HEK293 (cell line): ENCODE results near the gene ZNF445.

Experiments
- CTCF ChIA-PET: fragments of 350-600 bp; formaldehyde crosslinking; extraction: SDS; loops from one replicate; lab custom pipeline; 2021; ENCODE audit warnings: antibody characterized with exemption; lab: Yijun Ruan, JAX
- POLR2A ChIA-PET: fragments of 300-600 bp; formaldehyde crosslinking; extraction: SDS; loops from one replicate; lab custom pipeline; 2020; ENCODE audit warnings: antibody characterized with exemption, inconsistent platforms; lab: Yijun Ruan, JAX
- H3K27ac ChIP-seq: fragments of 200-500 bp; sonication (Bioruptor generic); 2 replicates; pipeline ENCODE4 v1.5.1; 2014; ENCODE audit warnings: low read depth, low read length, control low read depth, inconsistent platforms; ENCODE audit errors: extremely low read depth
- H3K36me3 ChIP-seq, 2 experiments: fragments of 200-500 bp in 1 of 2; sonication (Bioruptor generic) in 1 of 2; 1 replicate in 1 of 2; 2 replicates in 1 of 2; pipeline ENCODE4 v1.5.1; 2014 to 2017; ENCODE audit warnings: inconsistent platforms in 2 of 2, low read length in 2 of 2; ENCODE audit not compliant: control insufficient read depth in 2 of 2, insufficient read depth in 1 of 2
- H3K4me1 ChIP-seq: fragments of 200-500 bp; sonication (Bioruptor generic); 2 replicates; pipeline ENCODE4 v1.5.1; 2014; ENCODE audit warnings: mild to moderate bottlenecking, low read length, inconsistent platforms; ENCODE audit not compliant: control insufficient read depth, insufficient read depth
- H3K4me3 ChIP-seq: 2 replicates; pipeline ENCODE4 v1.5.1; 2011; ENCODE audit warnings: low read depth, mild to moderate bottlenecking, control low read depth, low read length, moderate library complexity
- H3K9me3 ChIP-seq: fragments of 200-500 bp; sonication (Bioruptor generic); 2 replicates; pipeline ENCODE4 v1.5.1; 2014; ENCODE audit warnings: low read depth, low read length, inconsistent platforms; ENCODE audit not compliant: control insufficient read depth, insufficient read depth
- KLF10 ChIP-seq: fragments of 450-650 bp; IDR thresholded peaks from 2 replicates; pipeline ENCODE4 v1.5.1; 2018; ENCODE audit warnings: missing biosample characterization, mild to moderate bottlenecking, missing genetic modification characterization
- MEIS1 ChIP-seq: sonication (generic); formaldehyde crosslinking; IDR thresholded peaks from 2 replicates; pipeline ENCODE4 v1.8.1; 2022; ENCODE audit warnings: missing genetic modification reagents, mild to moderate bottlenecking, borderline replicate concordance
- OVOL3 ChIP-seq: fragments of 450-650 bp; formaldehyde crosslinking; IDR thresholded peaks from 2 replicates; pipeline ENCODE4 v1.5.1; 2016; ENCODE audit warnings: missing biosample characterization, missing genetic modification characterization
- TSHZ1 ChIP-seq: fragments of 450-650 bp; formaldehyde crosslinking; IDR thresholded peaks from 2 replicates; pipeline ENCODE4 v1.5.1; 2016; ENCODE audit warnings: missing biosample characterization, missing genetic modification characterization, borderline replicate concordance
- ZBTB48 ChIP-seq: fragments of 450-650 bp; formaldehyde crosslinking; IDR thresholded peaks from 2 replicates; pipeline ENCODE4 v1.5.1; 2016; ENCODE audit warnings: missing biosample characterization, missing genetic modification characterization
- ZBTB49 ChIP-seq: fragments of 450-650 bp; formaldehyde crosslinking; IDR thresholded peaks from 2 replicates; pipeline ENCODE4 v1.5.1; 2016; ENCODE audit warnings: missing biosample characterization, missing genetic modification characterization, low read depth
- ZBTB6 ChIP-seq: fragments of 450-650 bp; formaldehyde crosslinking; IDR thresholded peaks from 2 replicates; pipeline ENCODE4 v1.5.1; 2017; ENCODE audit warnings: missing biosample characterization, missing genetic modification characterization
- ZFHX2 ChIP-seq: fragments of 450-650 bp; formaldehyde crosslinking; conservative IDR thresholded peaks from 2 replicates; pipeline ENCODE4 v1.5.1; 2016; ENCODE audit warnings: missing biosample characterization, missing genetic modification characterization
- ZNF114 ChIP-seq: fragments of 450-650 bp; formaldehyde crosslinking; IDR thresholded peaks from 2 replicates; pipeline ENCODE4 v1.5.0; 2017; ENCODE audit warnings: missing biosample characterization, missing genetic modification characterization
- ZNF121 ChIP-seq: fragments of 450-650 bp; formaldehyde crosslinking; IDR thresholded peaks from 2 replicates; pipeline ENCODE4 v1.5.1; 2016; ENCODE audit warnings: missing biosample characterization, missing genetic modification characterization
- ZNF184 ChIP-seq: fragments of 450-650 bp; IDR thresholded peaks from 2 replicates; pipeline ENCODE4 v1.5.1; 2018; ENCODE audit warnings: missing biosample characterization, mild to moderate bottlenecking, missing genetic modification characterization
- ZNF324 ChIP-seq: fragments of 450-650 bp; formaldehyde crosslinking; IDR thresholded peaks from 2 replicates; pipeline ENCODE4 v1.5.1; 2016; ENCODE audit warnings: missing biosample characterization, missing genetic modification characterization
- ZNF335 ChIP-seq: fragments of 450-650 bp; formaldehyde crosslinking; conservative IDR thresholded peaks from 2 replicates; pipeline ENCODE4 v1.5.1; 2016; ENCODE audit warnings: missing biosample characterization, missing genetic modification characterization
- ZNF473 ChIP-seq: fragments of 450-650 bp; formaldehyde crosslinking; IDR thresholded peaks from 2 replicates; pipeline ENCODE4 v1.5.1; 2017; ENCODE audit warnings: missing biosample characterization, missing genetic modification characterization
- ZNF513 ChIP-seq: fragments of 450-650 bp; IDR thresholded peaks from 2 replicates; pipeline ENCODE4 v1.5.1; 2018; ENCODE audit warnings: missing biosample characterization, missing genetic modification characterization
- ZNF521 ChIP-seq: fragments of 450-650 bp; formaldehyde crosslinking; IDR thresholded peaks from 2 replicates; pipeline ENCODE4 v1.5.1; 2017; ENCODE audit warnings: missing biosample characterization, mild to moderate bottlenecking, missing genetic modification characterization
- ZNF707 ChIP-seq: fragments of 450-650 bp; formaldehyde crosslinking; IDR thresholded peaks from 2 replicates; pipeline ENCODE4 v1.5.1; 2016; ENCODE audit warnings: missing biosample characterization, missing genetic modification characterization

Gene ZNF445

GRCh38 chr3:44482721-44483120, 5.3 kb upstream of the ZNF445 start (continued):
- TF ChIP-seq ZBTB49 (tag by site-specific recombination) (no peak), TSHZ1 (no peak), ZNF184 (no peak), KLF10 (no peak), ZBTB6 (no peak), MEIS1 (CRISPR knock-in tag) (no peak)

- TF ChIP-seq ZNF324 (tag by site-specific recombination): no peak
- TF ChIP-seq ZNF521 (tag by site-specific recombination): no peak
- no peak for TF ChIP-seq ZNF473 (tag by site-specific recombination)
- no peak for TF ChIP-seq ZNF707 (tag by site-specific recombination)
- TF ChIP-seq ZNF114 (tag by site-specific recombination): no peak
- no peak for TF ChIP-seq ZNF513 (tag by site-specific recombination)
- no peak for TF ChIP-seq ZNF121 (tag by site-specific recombination)
- TF ChIP-seq, all 188 proteins: peak for 0
- Histone ChIP-seq H3K9me3 (no peaks in the 10 kb centered on the region), H3K4me3 (no peak overlapping the region), H3K36me3 (no peaks in the 10 kb centered on the region), H3K4me1 (no peaks in the 10 kb centered on the region), H3K27ac (no peak overlapping the region)
- ChIA-PET CTCF (no interaction called here), POLR2A (interaction anchor here (1.7 kb wide), 1 partner anchor 32 kb away, joined by 8 read pairs; no protein-coding TSS in a partner anchor)
Measured at GRCh38 chr3:44478606-44479094, 1.2 kb upstream of the ZNF445 start.

- TF ChIP-seq ZNF335 (tag by site-specific recombination) (peak; percentile 51), ZFHX2 (0 out of 2 replicates have a peak, but pooled peaks have one; percentile 6), ZBTB48 (tag by site-specific recombination) (0 out of 2 replicates have a peak, but pooled peaks have one; percentile 3), OVOL3 (tag by site-specific recombination) (no peak)
- TF ChIP-seq, all 188 proteins: peak for 3
- no peaks in the 10 kb centered on the region for H3K36me3 ChIP-seq
- ChIA-PET POLR2A (interaction anchor here (0.6 to 1.7 kb wide), 2 partner anchors 33 to 98 kb away, joined by 3 to 8 read pairs; no protein-coding TSS in a partner anchor), CTCF (no interaction called here)
- H3K9me3 ChIP-seq: no peaks in the 10 kb centered on the region
- peak overlapping the region; percentile 11; the same call in 1 of the 2 replicates for H3K27ac ChIP-seq
- H3K4me3 ChIP-seq: peak overlapping the region; percentile 53
- no peaks in the 10 kb centered on the region for H3K4me1 ChIP-seq
Measured at GRCh38 chr3:44478055-44478468, 592 bp upstream of the ZNF445 start.
